ENCODE results near the gene SPTB. TPM values are rescaled to one million over a fixed set of nuclear protein-coding genes. Genes with fewer than 3 reads are reported as not detected.

Gene SPTB
- total RNA-seq, 2 donors from 2014 or later = 2.5 to 3.3 TPM

GRCh38 chr14:64726585-64726890 lies 153.2 kb downstream of the SPTB start:
- intact Hi-C loops (cut with DNase I) = loop anchor here in 1 of 2 donors (5.0 kb wide), 1 partner anchor 36 kb away; no protein-coding TSS in a partner anchor

GRCh38 chr14:64725879-64726584 lies 153.7 kb downstream of the SPTB start:
- peak; percentile 57 for DNase-seq (ENCODE audit: low spot score)
- intact Hi-C loops (cut with DNase I) = loop anchor here in 1 of 2 donors (5.0 kb wide), 1 partner anchor 36 kb away; no protein-coding TSS in a partner anchor

More at GRCh38 chr14:64726585-64726890, 153.2 kb downstream of the SPTB start:
- no peak for DNase-seq (ENCODE audit: low spot score)

- intact Hi-C loops (cut with DNase I) = loop anchor here in 1 of 2 donors (5.0 kb wide), 1 partner anchor 37 kb away; no protein-coding TSS in a partner anchor
- peak; percentile 68 for DNase-seq (ENCODE audit: low spot score)
These were observed 154.4 kb downstream of the SPTB start for GRCh38 chr14:64725261-64725815.

- intact Hi-C loops (cut with DNase I) = no loop called here
- DNase-seq (ENCODE audit: low spot score) = peak; percentile 48
These were observed 155.2 kb downstream of the SPTB start for GRCh38 chr14:64724578-64724930.

GRCh38 chr14:64723691-64724577 lies 155.8 kb downstream of the SPTB start:
- intact Hi-C loops (cut with DNase I) = no loop called here
- DNase-seq (ENCODE audit: low spot score) = peak; percentile 42

- intact Hi-C loops (cut with DNase I) = no loop called here
- no peak for DNase-seq (ENCODE audit: low spot score)
These were observed 156.8 kb downstream of the SPTB start for GRCh38 chr14:64722842-64723447.

GRCh38 chr14:64721899-64722298 lies 157.8 kb downstream of the SPTB start:
- DNase-seq (ENCODE audit: low spot score) = no peak
- intact Hi-C loops (cut with DNase I) = no loop called here

- intact Hi-C loops (cut with DNase I) = no loop called here
These were observed 158.3 kb downstream of the SPTB start for GRCh38 chr14:64721391-64721791.

GRCh38 chr14:64720131-64720576 lies 159.6 kb downstream of the SPTB start:
- no peak for DNase-seq (ENCODE audit: low spot score)
- intact Hi-C loops (cut with DNase I) = no loop called here

More at GRCh38 chr14:64721391-64721791, 158.3 kb downstream of the SPTB start:
- peak; percentile 90 for DNase-seq (ENCODE audit: low spot score)

- DNase-seq (ENCODE audit: low spot score) = no peak
- intact Hi-C loops (cut with DNase I) = no loop called here
These were observed 160.1 kb downstream of the SPTB start for GRCh38 chr14:64719601-64720000.

GRCh38 chr14:64718762-64719161 lies 160.9 kb downstream of the SPTB start:
- intact Hi-C loops (cut with DNase I) = no loop called here
- DNase-seq (ENCODE audit: low spot score) = no peak

- DNase-seq (ENCODE audit: low spot score) = no peak
- intact Hi-C loops (cut with DNase I) = no loop called here
These were observed 161.8 kb downstream of the SPTB start for GRCh38 chr14:64717870-64718269.

GRCh38 chr14:64715628-64716412 lies 163.9 kb downstream of the SPTB start:
- intact Hi-C loops (cut with DNase I) = no loop called here
- DNase-seq (ENCODE audit: low spot score) = no peak

GRCh38 chr14:64715146-64715627 lies 164.5 kb downstream of the SPTB start:
- DNase-seq (ENCODE audit: low spot score) = no peak
- intact Hi-C loops (cut with DNase I) = no loop called here

GRCh38 chr14:64714432-64715025 lies 165.2 kb downstream of the SPTB start:
- no peak for DNase-seq (ENCODE audit: low spot score)
- intact Hi-C loops (cut with DNase I) = no loop called here

- no peak for DNase-seq (ENCODE audit: low spot score)
These were observed 166.0 kb downstream of the SPTB start for GRCh38 chr14:64713677-64714076.

GRCh38 chr14:64711039-64711438 lies 168.7 kb downstream of the SPTB start:
- DNase-seq (ENCODE audit: low spot score) = no peak

More at GRCh38 chr14:64713677-64714076, 166.0 kb downstream of the SPTB start:
- intact Hi-C loops (cut with DNase I) = no loop called here

GRCh38 chr14:64709126-64709525 lies 170.6 kb downstream of the SPTB start:
- no peak for DNase-seq (ENCODE audit: low spot score)
- intact Hi-C loops (cut with DNase I) = no loop called here

More at GRCh38 chr14:64711039-64711438, 168.7 kb downstream of the SPTB start:
- intact Hi-C loops (cut with DNase I) = no loop called here
